Measurements from ENCODE around the gene LCP2.

LCP2 gene

DNA sequence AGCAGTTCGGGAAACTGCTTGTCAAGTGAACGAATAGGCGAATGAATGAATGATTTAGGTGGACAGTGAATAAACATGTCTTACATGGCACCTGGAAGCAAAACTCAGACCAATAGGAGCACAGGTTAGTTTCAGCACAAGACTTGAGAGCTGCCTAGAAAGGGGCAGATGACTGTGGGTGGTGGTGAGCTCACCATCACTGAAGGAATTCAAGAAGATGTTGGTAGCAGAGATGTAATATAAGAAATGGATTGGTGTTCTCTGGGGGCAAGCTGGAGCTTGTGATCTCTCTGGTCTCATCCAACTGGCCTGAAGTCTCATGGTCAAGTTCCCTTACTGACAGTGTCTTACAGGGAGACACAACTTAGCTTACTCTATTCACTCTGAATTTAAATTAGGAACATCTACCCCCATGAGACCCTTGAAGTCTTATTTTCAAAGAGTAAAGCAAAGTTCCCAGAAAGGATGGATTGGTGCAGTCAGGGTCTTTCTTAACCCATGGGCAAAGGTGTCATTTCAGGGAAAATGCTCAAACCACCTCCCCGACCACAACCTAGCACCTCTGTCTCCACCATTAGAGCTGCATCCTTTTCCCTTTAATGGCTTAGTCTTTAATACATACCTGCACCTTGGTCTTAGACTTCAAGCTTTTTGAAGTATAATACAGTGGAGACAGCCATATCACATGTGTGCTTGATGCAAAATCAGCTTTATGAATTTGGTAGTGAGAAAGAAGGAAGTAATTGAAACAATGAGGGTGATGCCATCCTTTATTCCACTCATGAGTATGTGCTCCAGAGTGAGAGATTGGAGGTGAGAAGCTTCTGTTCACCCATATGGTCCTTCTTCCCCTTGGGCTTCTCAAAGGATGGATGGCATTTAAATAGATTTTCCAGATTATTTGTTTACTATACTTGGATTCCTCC lies 5.1 kb downstream of the LCP2 start:
- no peak for ATAC-seq
- TF ChIP-seq ZNF565 (CRISPR knock-in tag; conservative IDR thresholded peaks at IDR 0.05; ENCODE audit: low read depth): no peak
- TF ChIP-seq ISL1 (CRISPR knock-in tag; IDR thresholded peaks at IDR 0.05): no peak
- no peak for TF ChIP-seq GLIS3 (CRISPR knock-in tag; IDR thresholded peaks at IDR 0.05)
- TF ChIP-seq, protein P1, sequence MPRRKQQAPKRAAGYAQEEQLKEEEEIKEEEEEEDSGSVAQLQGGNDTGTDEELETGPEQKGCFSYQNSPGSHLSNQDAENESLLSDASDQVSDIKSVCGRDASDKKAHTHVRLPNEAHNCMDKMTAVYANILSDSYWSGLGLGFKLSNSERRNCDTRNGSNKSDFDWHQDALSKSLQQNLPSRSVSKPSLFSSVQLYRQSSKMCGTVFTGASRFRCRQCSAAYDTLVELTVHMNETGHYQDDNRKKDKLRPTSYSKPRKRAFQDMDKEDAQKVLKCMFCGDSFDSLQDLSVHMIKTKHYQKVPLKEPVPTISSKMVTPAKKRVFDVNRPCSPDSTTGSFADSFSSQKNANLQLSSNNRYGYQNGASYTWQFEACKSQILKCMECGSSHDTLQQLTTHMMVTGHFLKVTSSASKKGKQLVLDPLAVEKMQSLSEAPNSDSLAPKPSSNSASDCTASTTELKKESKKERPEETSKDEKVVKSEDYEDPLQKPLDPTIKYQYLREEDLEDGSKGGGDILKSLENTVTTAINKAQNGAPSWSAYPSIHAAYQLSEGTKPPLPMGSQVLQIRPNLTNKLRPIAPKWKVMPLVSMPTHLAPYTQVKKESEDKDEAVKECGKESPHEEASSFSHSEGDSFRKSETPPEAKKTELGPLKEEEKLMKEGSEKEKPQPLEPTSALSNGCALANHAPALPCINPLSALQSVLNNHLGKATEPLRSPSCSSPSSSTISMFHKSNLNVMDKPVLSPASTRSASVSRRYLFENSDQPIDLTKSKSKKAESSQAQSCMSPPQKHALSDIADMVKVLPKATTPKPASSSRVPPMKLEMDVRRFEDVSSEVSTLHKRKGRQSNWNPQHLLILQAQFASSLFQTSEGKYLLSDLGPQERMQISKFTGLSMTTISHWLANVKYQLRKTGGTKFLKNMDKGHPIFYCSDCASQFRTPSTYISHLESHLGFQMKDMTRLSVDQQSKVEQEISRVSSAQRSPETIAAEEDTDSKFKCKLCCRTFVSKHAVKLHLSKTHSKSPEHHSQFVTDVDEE (CRISPR knock-in tag; IDR thresholded peaks at IDR 0.05): no peak
- no peak for TF ChIP-seq ZFP3 (CRISPR knock-in tag; IDR thresholded peaks at IDR 0.05)
- TF ChIP-seq CSDC2 (CRISPR knock-in tag; IDR thresholded peaks at IDR 0.05): no peak
- TF ChIP-seq CSRNP3 (CRISPR knock-in tag; IDR thresholded peaks at IDR 0.05): no peak
- TF ChIP-seq, protein P2, sequence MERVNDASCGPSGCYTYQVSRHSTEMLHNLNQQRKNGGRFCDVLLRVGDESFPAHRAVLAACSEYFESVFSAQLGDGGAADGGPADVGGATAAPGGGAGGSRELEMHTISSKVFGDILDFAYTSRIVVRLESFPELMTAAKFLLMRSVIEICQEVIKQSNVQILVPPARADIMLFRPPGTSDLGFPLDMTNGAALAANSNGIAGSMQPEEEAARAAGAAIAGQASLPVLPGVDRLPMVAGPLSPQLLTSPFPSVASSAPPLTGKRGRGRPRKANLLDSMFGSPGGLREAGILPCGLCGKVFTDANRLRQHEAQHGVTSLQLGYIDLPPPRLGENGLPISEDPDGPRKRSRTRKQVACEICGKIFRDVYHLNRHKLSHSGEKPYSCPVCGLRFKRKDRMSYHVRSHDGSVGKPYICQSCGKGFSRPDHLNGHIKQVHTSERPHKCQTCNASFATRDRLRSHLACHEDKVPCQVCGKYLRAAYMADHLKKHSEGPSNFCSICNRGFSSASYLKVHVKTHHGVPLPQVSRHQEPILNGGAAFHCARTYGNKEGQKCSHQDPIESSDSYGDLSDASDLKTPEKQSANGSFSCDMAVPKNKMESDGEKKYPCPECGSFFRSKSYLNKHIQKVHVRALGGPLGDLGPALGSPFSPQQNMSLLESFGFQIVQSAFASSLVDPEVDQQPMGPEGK (CRISPR knock-in tag; IDR thresholded peaks at IDR 0.05; ENCODE audit: borderline replicate concordance): no peak
- TF ChIP-seq ZC3H10 (CRISPR knock-in tag; IDR thresholded peaks at IDR 0.05): no peak
- TF ChIP-seq TCF4 (CRISPR knock-in tag; IDR thresholded peaks at IDR 0.05; ENCODE audit: borderline replicate concordance): no peak
- no peak for TF ChIP-seq RARB (CRISPR knock-in tag; IDR thresholded peaks at IDR 0.05)
- no peak for TF ChIP-seq TOX (CRISPR knock-in tag; IDR thresholded peaks at IDR 0.05; ENCODE audit: borderline replicate concordance)
- TF ChIP-seq, protein P3, sequence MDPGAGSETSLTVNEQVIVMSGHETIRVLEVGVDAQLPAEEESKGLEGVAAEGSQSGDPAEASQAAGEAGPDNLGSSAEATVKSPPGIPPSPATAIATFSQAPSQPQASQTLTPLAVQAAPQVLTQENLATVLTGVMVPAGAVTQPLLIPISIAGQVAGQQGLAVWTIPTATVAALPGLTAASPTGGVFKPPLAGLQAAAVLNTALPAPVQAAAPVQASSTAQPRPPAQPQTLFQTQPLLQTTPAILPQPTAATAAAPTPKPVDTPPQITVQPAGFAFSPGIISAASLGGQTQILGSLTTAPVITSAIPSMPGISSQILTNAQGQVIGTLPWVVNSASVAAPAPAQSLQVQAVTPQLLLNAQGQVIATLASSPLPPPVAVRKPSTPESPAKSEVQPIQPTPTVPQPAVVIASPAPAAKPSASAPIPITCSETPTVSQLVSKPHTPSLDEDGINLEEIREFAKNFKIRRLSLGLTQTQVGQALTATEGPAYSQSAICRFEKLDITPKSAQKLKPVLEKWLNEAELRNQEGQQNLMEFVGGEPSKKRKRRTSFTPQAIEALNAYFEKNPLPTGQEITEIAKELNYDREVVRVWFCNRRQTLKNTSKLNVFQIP (CRISPR knock-in tag; IDR thresholded peaks at IDR 0.05; ENCODE audit: borderline replicate concordance, low read depth): no peak
- no peak for TF ChIP-seq CREB5 (CRISPR knock-in tag; IDR thresholded peaks at IDR 0.05; ENCODE audit: low read depth)
- no peak for TF ChIP-seq ZNF70 (CRISPR knock-in tag; IDR thresholded peaks at IDR 0.05)
- no peak for TF ChIP-seq OSR1 (CRISPR knock-in tag; IDR thresholded peaks at IDR 0.05)
- no peak for TF ChIP-seq SNAI2 (CRISPR knock-in tag; IDR thresholded peaks at IDR 0.05)
- no peak for TF ChIP-seq ARNTL (CRISPR knock-in tag; IDR thresholded peaks at IDR 0.05; ENCODE audit: borderline replicate concordance, low read depth)
- TF ChIP-seq ESRRG (CRISPR knock-in tag; IDR thresholded peaks at IDR 0.05): no peak
- no peak for TF ChIP-seq ZFP30 (CRISPR knock-in tag; IDR thresholded peaks at IDR 0.05)

DNA sequence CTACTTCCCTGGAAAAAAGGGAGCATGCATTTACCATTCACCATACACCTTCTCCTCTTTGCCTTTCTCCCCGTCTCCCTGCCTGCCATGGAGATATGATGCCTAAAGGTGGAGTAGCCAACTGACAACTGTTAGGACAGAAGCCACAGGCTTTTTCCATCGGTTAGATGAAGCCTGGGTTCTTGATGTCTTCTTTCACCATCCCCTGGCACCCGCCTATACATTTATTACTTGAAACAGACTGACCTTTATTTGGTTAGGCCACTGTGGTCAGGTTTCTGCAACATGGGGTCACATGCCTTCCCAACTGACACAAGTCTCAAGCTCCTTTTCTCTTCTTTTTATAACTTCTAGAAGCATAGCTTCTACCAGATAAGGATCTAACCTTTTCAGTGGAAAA lies 7.1 kb downstream of the LCP2 start:
- TF ChIP-seq ZNF565 (CRISPR knock-in tag; conservative IDR thresholded peaks at IDR 0.05; ENCODE audit: low read depth) (no peak), SNAI2 (CRISPR knock-in tag; IDR thresholded peaks at IDR 0.05) (no peak), PPARA (CRISPR knock-in tag; IDR thresholded peaks at IDR 0.05; ENCODE audit: borderline replicate concordance) (no peak), ARNTL (CRISPR knock-in tag; IDR thresholded peaks at IDR 0.05; ENCODE audit: borderline replicate concordance, low read depth) (no peak), ZNF8 (CRISPR knock-in tag; IDR thresholded peaks at IDR 0.05) (no peak), OSR1 (CRISPR knock-in tag; IDR thresholded peaks at IDR 0.05) (no peak), ZFP3 (CRISPR knock-in tag; IDR thresholded peaks at IDR 0.05) (no peak)
- TF ChIP-seq, protein P2 (CRISPR knock-in tag; IDR thresholded peaks at IDR 0.05; ENCODE audit: borderline replicate concordance): no peak
- no peak for ATAC-seq

Measured in SK-N-SH treated with all-trans-retinoic acid at 6 μM for 48 hours (cell line).